ENCODE measurements around the gene ANKS1B.
"Not testable (repeated sequence)": the region's sequence is repeated elsewhere in the genome, so short reads cannot be mapped to it uniquely, and the experiment has no call there.

ANKS1B gene

DNA sequence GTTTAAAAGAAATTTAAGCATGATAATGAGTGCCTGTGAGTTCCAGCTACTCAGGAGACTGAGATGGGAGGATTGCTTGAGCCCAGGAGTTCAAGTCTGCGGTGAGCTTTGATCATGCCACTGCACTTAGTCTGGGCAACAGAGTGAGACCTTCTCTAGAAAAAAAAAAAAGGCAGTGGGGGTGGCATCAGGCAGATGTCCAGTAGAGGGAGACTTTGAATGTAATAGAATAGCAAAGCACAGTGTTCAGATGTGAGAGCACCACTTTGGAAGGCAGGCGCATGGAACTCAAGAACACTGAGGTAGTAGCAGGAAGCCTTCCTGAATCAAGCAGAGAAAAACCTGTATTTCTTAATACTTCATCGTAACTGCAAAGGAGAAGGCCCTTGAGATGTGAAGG is 731.7 kb downstream of the ANKS1B start:
- no peak for DNase-seq

DNA sequence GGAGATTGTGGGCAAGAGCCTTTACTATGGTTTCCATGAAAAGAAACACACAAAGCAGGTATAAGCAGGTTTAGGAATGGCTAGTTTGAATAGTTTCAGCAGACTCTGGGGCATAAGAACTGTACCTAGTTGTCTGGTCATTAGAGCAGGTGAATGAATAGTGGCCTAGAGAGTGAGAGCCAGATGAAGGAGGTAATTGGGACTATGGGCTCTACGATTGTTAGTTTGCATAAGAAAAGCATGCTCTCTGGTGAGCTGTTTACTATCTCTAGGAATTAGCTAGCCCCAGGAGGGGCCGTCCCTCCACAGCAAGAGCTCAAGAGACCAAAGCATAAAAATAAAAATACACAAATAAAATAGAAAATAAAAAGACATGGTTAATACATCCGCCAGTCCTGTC is 734.6 kb downstream of the ANKS1B start:
- no peak for DNase-seq

GRCh38 chr12:99249543-99249942 is 735.2 kb downstream of the ANKS1B start:
- no peak for DNase-seq

- not testable (repeated sequence) for DNase-seq
Observed at GRCh38 chr12:99237907-99238538, 746.7 kb downstream of the ANKS1B start.

DNA sequence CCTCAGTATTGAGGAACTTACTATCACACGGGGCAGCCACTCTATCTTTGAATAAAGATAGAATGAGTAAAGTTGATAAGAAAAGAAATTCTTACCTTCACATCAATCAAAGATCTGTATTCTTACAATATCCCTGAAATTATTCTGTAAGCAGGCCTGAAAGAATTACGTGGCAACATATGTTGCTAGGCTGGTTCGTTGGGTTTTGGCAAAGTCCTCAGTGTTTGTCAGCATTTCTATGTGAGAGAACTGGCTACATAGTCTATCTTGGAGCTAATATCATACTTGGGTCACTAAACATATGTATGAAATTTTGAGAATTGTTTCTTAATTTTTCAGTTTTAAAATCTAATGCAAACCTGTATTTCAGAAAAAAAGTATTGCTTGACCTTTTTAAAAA is 749.4 kb downstream of the ANKS1B start:
- DNase-seq, result no peak

DNA sequence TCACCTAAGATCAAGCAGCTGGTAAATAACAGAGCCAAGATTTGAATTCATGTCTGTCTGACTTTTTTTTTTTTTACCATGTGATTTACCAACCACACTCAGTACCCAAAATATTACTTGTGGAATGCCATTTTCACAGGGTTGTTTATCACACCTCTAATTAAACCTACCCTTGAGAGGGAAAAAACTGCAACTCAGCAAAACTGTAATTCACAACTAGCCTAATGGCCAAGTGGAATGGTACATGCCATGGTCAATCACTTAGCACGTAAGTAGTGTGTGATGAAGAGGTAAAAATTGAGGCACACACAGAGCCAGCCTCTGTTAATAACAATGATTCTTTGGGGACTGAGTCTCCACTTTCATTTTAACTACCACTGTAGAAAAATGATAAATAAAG is 750.0 kb downstream of the ANKS1B start:
- DNase-seq, result no peak

DNA sequence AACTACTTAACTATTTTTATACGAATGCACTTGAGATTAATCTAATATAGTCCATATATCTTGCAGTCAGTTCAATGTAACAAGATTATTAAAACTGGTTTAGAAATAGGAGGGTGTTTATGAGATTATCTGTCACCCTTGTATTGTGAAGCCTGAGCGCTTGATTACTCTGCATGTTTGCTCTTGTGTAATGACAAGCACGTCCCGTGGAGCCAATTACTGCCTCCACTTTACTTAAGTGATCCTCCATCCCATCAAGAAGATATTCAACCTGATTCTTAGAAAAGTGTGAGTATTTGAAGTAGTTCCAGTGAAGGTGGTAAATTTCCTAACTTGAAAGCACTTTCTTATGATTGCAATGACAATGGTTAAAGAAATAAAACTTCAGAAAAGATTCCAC is 752.4 kb downstream of the ANKS1B start:
- no peak for DNase-seq

DNA sequence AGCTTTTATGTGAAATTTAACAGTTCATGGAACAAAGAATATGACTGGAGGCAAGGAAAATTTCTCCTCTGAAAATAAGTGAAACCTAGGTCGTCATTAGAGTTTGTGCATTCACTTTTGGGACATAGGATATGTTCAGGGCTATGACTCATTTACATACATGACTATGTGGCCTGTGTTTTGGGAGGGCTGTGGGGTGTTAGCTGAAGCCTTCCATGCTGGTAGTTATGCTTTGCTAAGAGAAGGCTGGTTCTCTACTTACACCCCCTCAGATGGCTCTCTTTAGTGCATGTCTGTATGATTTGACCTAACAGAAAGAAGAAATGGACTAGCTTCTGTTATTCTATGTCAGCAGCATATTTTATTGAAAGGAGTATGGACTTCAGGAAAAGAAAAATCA is 753.7 kb downstream of the ANKS1B start:
- DNase-seq, result no peak

DNA sequence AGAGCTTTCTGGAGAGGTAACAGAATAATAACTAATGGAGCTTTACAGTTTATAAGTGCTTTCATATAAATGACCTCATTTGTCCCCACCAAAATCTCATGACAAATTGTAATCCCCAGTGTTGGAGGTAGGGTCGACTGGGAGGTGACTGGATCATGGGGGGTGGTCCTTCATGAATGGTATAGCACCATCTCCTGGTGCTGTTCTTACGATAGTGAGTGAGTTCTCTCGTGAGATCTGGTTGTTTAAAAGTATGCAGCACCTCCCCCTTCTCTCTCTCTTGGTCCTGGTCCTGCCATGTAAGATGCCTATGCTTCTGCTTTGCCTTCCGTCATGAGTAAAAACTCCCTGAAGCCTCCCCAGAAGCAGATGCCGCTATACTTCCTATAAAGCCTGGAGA is 760.5 kb downstream of the ANKS1B start:
- DNase-seq, result no peak

- no peak for DNase-seq
Observed at GRCh38 chr12:99223579-99223978, 761.2 kb downstream of the ANKS1B start.

GRCh38 chr12:99213047-99213446 is 771.7 kb downstream of the ANKS1B start:
- no peak for DNase-seq

GRCh38 chr12:99212275-99212674 is 772.5 kb downstream of the ANKS1B start:
- no peak for DNase-seq

- DNase-seq, result no peak
Observed at GRCh38 chr12:99205111-99205510, 779.6 kb downstream of the ANKS1B start.

DNA sequence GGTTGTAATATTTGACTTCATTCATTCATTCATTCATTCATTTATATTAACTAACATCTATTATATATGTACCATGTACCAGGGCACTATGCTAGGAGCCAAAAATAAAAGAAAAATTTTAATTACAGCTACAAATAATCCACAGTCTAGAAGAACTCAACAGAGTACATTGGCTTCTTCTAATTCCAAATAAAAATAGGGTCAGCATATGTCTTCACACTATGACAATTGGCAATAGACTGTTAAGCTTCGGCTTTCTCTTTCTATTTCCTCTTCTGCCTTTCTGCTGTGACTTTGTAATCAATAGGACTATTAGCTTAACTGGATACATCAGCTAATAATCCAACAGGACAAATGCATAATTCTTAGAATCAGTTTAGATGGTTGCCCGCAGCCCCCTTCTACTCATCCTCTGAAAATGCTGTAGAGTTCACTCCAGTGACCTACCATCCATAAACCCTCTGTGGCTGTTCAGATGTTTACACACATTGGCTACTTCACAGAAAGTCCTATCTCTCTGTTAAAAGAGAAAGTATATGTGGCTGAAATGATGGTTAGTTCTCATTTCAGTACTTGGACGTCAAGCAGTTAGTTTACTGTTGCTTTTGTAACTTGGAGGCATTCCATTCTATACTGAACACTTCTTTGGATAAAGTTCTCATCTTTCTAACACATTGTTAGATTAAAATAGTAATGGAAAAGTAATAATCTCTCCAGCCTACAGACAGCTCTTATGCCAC is 782.7 kb downstream of the ANKS1B start:
- no peak for DNase-seq

DNA sequence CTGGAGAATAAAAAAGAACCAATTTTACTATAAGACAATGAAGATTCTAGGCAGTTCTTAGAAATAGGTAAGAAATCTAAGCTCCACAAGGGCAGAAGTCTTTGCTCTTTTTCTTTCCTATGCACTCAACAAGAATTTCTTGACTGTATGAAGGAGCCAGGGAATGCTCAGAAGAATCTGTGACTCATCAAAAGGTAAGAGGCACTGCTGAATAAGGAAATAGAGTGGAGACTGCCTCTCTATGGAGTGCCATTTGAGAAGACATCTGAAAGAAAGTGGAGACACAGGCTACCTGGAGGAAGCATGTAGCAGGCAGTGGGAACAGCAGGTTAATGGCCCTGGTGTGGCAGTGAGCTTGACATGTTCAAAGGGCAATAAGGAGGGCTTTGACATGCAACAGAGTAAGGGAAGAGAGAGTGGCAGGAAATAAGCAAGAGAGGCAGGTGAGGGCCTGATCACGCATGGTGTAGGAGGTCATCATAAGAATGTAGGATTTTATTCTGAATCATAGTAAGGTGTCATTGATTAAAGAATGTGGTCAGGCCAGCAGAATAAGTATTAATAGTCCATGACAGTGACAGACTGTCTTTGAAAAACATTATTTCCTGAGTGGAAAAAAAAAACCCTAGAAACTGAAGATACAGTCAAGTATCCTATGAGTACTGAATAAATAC is 783.9 kb downstream of the ANKS1B start:
- DNase-seq, result no peak

- DNase-seq, result no peak
Observed at GRCh38 chr12:99195474-99195873, 789.3 kb downstream of the ANKS1B start.

DNA sequence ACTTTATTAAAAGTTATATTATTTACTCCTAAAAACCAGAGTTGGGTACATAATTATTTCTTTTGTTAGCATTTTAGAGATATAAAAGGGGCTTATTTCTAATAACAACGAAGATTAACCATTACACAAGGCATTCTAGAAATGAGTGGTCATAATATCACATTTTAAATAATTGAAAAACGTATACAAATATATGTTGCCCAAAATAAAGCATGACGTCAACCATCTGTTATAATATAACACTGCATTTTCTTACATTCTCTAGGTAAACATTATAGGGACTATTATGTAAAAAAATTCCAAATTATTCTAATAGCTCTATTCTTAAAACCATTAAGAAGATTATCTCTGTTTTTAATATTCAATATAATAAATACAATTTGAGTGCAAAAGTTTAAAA is 792.2 kb downstream of the ANKS1B start:
- no peak for DNase-seq

DNA sequence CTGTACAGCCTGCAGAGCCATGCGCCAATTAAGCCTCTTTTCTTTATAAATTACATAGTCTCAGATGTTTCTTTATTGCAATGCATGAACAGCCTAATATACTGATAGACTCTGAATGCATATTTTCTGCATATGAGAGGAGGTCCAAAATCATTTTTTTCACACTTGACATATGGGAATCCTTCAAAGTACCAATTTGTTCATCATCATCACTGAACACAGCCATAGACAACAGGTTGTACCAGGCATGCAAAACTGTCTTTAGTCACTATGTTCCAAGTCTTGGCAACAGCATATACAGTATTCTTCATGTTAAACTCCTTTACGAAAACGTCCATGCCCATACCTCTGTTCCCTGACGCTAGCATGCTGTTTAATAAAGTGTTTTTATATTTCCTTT is 807.9 kb downstream of the ANKS1B start:
- no peak for DNase-seq

DNA sequence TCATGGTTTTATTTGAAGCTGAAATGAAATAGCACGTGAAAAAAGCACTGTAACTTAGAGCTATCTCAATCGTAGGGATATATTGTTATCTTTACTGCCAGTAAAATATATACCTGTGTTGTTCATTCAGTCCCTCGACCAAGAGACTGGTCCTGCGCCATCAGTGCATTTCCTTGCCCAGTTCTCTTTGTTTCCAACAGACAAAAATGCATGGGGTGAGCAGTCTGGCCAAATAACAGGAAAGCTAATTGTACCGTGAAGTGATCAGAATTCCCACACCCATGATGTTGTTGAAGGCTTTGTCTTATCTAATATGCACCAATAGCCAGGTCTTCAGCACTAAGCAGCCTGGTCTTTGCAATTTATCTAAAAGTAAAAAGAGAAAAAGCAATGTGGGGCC is 814.3 kb downstream of the ANKS1B start:
- no peak for DNase-seq

DNA sequence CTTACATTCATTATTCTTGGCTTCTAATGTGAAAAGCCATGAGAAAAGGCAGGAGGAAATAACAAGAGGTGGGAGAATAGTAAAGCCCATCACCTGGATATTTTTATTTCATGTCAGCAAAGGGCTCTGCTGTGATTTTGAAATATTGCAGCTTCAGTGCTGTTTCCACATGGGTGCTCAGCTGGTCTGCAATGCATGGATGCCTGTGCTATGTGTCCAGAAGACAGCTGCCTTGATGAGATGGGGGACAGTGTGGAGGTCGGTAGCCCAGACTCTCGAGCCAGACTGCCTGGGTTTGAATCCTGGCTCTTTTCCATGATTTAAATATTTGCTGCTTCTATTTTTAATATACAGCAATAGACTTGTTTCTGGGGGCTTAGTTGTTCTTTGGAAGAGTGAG is 814.7 kb downstream of the ANKS1B start:
- DNase-seq, result no peak

DNA sequence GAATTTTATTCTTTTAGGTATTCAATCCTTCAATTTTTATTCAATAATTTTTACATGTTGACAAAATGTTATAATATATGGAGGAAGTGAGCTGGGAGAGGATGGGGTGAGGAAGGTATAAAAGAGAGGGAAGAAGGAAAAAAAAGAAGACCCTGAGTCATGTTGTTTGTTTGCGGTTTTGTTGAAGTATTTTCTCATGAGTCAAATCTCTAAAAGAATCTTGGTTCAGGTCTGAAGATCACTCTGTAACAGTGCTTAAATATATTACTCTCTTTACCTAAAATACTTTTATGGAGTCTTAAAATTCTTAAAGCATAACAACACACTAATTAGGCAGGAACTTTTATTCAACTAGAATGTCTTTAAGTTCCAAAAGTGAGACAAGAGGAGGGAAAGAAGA is 826.8 kb downstream of the ANKS1B start:
- DNase-seq, result no peak

DNA sequence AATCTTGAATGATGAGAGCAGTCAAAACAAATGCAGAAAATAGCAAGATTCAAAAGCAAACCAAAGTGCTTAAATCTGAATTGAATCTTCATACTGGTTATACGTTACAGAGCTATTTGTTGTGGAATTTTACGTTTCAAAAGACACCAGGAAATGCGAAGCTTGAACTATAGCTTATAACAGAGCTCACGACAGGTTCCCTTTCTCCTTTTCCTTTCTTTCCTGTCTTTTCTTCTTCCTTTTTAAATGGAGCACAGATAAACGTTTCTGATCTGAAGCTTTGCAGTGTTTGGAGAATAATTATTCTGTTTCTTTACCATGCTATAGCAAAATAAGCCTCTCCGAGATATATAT is 829.8 kb downstream of the ANKS1B start:
- DNase-seq, result no peak

- DNase-seq, result no peak
Observed at GRCh38 chr12:99154216-99154982, 830.3 kb downstream of the ANKS1B start.

GRCh38 chr12:99153293-99153692 is 831.4 kb downstream of the ANKS1B start:
- no peak for DNase-seq
